Activated effector memory CD4-positive, alpha-beta T cell treated with Interleukin-2 at 50 U/mL for 16 hours (primary cell): ENCODE measurements around the gene PIGR.
A peak's percentile ranks its signal among the peaks of the same experiment; 100 is the strongest.

Experiments used
- DNase-seq: peaks from one replicate; pipeline ENCODE4 v3.0.0-alpha.2; 2020

Gene PIGR

GRCh38 chr1:206946261-206946660 is at the start of gene PIGR:
Gene PIGR (minus strand): TSS chr1:206946466. CDS start chr1:206940531, 5,935 bp downstream.
- no peak for DNase-seq

GRCh38 chr1:206992790-206993189 is 46.5 kb upstream of the PIGR start:
- DNase-seq: no peak

- no peak for DNase-seq
These were observed 41.6 kb upstream of the PIGR start for GRCh38 chr1:206987873-206988272.

- DNase-seq: no peak
These were observed 40.6 kb upstream of the PIGR start for GRCh38 chr1:206986885-206987284.

- DNase-seq: no peak
These were observed 40.1 kb upstream of the PIGR start for GRCh38 chr1:206986402-206986801.

GRCh38 chr1:206985162-206985749 is 39.0 kb upstream of the PIGR start:
- no peak for DNase-seq

GRCh38 chr1:206982216-206982615 is 36.0 kb upstream of the PIGR start:
- DNase-seq: peak; percentile 30

- DNase-seq: no peak
These were observed 33.2 kb upstream of the PIGR start for GRCh38 chr1:206979379-206980043.

GRCh38 chr1:206978259-206978658 is 32.0 kb upstream of the PIGR start:
- DNase-seq: no peak

- no peak for DNase-seq
These were observed 29.0 kb upstream of the PIGR start for GRCh38 chr1:206975306-206975705.

GRCh38 chr1:206974140-206974539 is 27.9 kb upstream of the PIGR start:
- DNase-seq: no peak

GRCh38 chr1:206972728-206973127 is 26.5 kb upstream of the PIGR start:
- DNase-seq: no peak

- no peak for DNase-seq
These were observed 24.9 kb upstream of the PIGR start for GRCh38 chr1:206971029-206971655.

- DNase-seq: no peak
These were observed 24.2 kb upstream of the PIGR start, which contains the start of gene FCAMR for GRCh38 chr1:206970446-206970845. Gene FCAMR (minus strand): TSS chr1:206970460. CDS start chr1:206970125, 335 bp downstream.

- no peak for DNase-seq
These were observed 22.8 kb upstream of the PIGR start for GRCh38 chr1:206969090-206969489.

GRCh38 chr1:206967096-206967849 is 21.0 kb upstream of the PIGR start:
- DNase-seq: no peak

- no peak for DNase-seq
These were observed 19.5 kb upstream of the PIGR start for GRCh38 chr1:206965781-206966180.

- no peak for DNase-seq
These were observed 17.5 kb upstream of the PIGR start for GRCh38 chr1:206963740-206964139.

- DNase-seq: no peak
These were observed 16.9 kb upstream of the PIGR start for GRCh38 chr1:206963119-206963712.

- DNase-seq: no peak
These were observed 16.0 kb upstream of the PIGR start for GRCh38 chr1:206962272-206962671.

GRCh38 chr1:206961668-206962067 is 15.4 kb upstream of the PIGR start:
- DNase-seq: no peak

GRCh38 chr1:206960676-206961386 is 14.6 kb upstream of the PIGR start:
- no peak for DNase-seq
